Adipocyte (in vitro differentiated cells): ENCODE results near the gene GALNT10.
A peak's percentile ranks its signal among the peaks of the same experiment; 100 is the strongest.

Experiments
- DNase-seq: peaks from one replicate; pipeline ENCODE4 v3.0.0-alpha.2; 2015; ENCODE audit warnings: low read depth
- H3K27me3 ChIP-seq: replicated peaks from 2 replicates; pipeline ENCODE4 v1.7.0; 2013; ENCODE audit warnings: mild to moderate bottlenecking, low read length, moderate library complexity; ENCODE audit not compliant: control insufficient read depth, insufficient read depth
- H3K36me3 ChIP-seq: 2 replicates; pipeline ENCODE4 v1.7.0; 2013; ENCODE audit warnings: low read length, mild to moderate bottlenecking, moderate library complexity; ENCODE audit not compliant: control insufficient read depth, insufficient read depth, severe bottlenecking
- H3K4me1 ChIP-seq: 2 replicates; pipeline ENCODE4 v1.7.0; 2013; ENCODE audit warnings: mild to moderate bottlenecking, low read length, moderate library complexity; ENCODE audit not compliant: control insufficient read depth, insufficient read depth
- H3K4me3 ChIP-seq: 2 replicates; pipeline ENCODE4 v1.7.0; 2013; ENCODE audit warnings: mild to moderate bottlenecking, low read length, moderate library complexity
- H3K9ac ChIP-seq: 2 replicates; pipeline ENCODE4 v1.7.0; 2013; ENCODE audit warnings: mild to moderate bottlenecking, low read length, moderate library complexity
- H3K9me3 ChIP-seq: 2 replicates; pipeline ENCODE4 v1.7.0; 2013; ENCODE audit warnings: mild to moderate bottlenecking, low read length, moderate library complexity; ENCODE audit not compliant: control insufficient read depth

The GALNT10 gene

GRCh38 chr5:154302161-154302560 lies 111.6 kb downstream of the GALNT10 start:
- peaks cover 33% of the 10 kb centered on the region for H3K36me3 ChIP-seq
- no peak for DNase-seq
- peaks cover 16% of the 10 kb centered on the region for H3K9me3 ChIP-seq
- no peak overlapping the region for H3K9ac ChIP-seq
- H3K4me3 ChIP-seq: no peak overlapping the region
- H3K4me1 ChIP-seq: no peaks in the 10 kb centered on the region
- no peaks in the 10 kb centered on the region for H3K27me3 ChIP-seq

GRCh38 chr5:154303133-154303532 lies 112.6 kb downstream of the GALNT10 start:
- no peak for DNase-seq
- Histone ChIP-seq H3K9me3 (peaks cover 16% of the 10 kb centered on the region), H3K4me3 (no peak overlapping the region), H3K4me1 (no peaks in the 10 kb centered on the region), H3K9ac (no peak overlapping the region), H3K27me3 (no peaks in the 10 kb centered on the region), H3K36me3 (peaks cover 30% of the 10 kb centered on the region)

- Histone ChIP-seq H3K9ac (no peak overlapping the region), H3K9me3 (peaks cover 16% of the 10 kb centered on the region), H3K27me3 (no peaks in the 10 kb centered on the region), H3K36me3 (peaks cover 8% of the 10 kb centered on the region), H3K4me1 (peaks cover 18% of the 10 kb centered on the region), H3K4me3 (no peak overlapping the region)
- DNase-seq: peak; percentile 60
Observed at GRCh38 chr5:154308443-154309370, 118.2 kb downstream of the GALNT10 start.

- DNase-seq: peak; percentile 51
- no peaks in the 10 kb centered on the region for H3K27me3 ChIP-seq
Observed at GRCh38 chr5:154309371-154309745, 118.8 kb downstream of the GALNT10 start.

GRCh38 chr5:154309805-154310204 lies 119.3 kb downstream of the GALNT10 start:
- Histone ChIP-seq H3K4me1 (peaks cover 18% of the 10 kb centered on the region), H3K9me3 (peaks cover 8% of the 10 kb centered on the region), H3K27me3 (no peaks in the 10 kb centered on the region), H3K36me3 (peaks cover 8% of the 10 kb centered on the region), H3K9ac (no peak overlapping the region), H3K4me3 (no peak overlapping the region)
- no peak for DNase-seq

More at GRCh38 chr5:154309371-154309745, 118.8 kb downstream of the GALNT10 start:
- Histone ChIP-seq H3K9me3 (peaks cover 12% of the 10 kb centered on the region), H3K36me3 (peaks cover 8% of the 10 kb centered on the region), H3K9ac (no peak overlapping the region), H3K4me1 (peaks cover 18% of the 10 kb centered on the region), H3K4me3 (no peak overlapping the region)

GRCh38 chr5:154311362-154311761 lies 120.8 kb downstream of the GALNT10 start:
- H3K9me3 ChIP-seq: no peaks in the 10 kb centered on the region
- H3K36me3 ChIP-seq: peaks cover 3% of the 10 kb centered on the region
- H3K4me1 ChIP-seq: peaks cover 18% of the 10 kb centered on the region
- H3K9ac ChIP-seq: no peak overlapping the region
- no peaks in the 10 kb centered on the region for H3K27me3 ChIP-seq
- DNase-seq: no peak
- H3K4me3 ChIP-seq: no peak overlapping the region

GRCh38 chr5:154312000-154312399 lies 121.5 kb downstream of the GALNT10 start:
- DNase-seq: no peak
- H3K4me3 ChIP-seq: no peak overlapping the region
- H3K4me1 ChIP-seq: peaks cover 18% of the 10 kb centered on the region
- no peaks in the 10 kb centered on the region for H3K36me3 ChIP-seq
- no peaks in the 10 kb centered on the region for H3K9me3 ChIP-seq
- no peak overlapping the region for H3K9ac ChIP-seq
- H3K27me3 ChIP-seq: no peaks in the 10 kb centered on the region

- no peak overlapping the region for H3K4me3 ChIP-seq
- H3K36me3 ChIP-seq: no peaks in the 10 kb centered on the region
- no peaks in the 10 kb centered on the region for H3K9me3 ChIP-seq
- peak; percentile 66 for DNase-seq
- peaks cover 18% of the 10 kb centered on the region for H3K4me1 ChIP-seq
- H3K27me3 ChIP-seq: no peaks in the 10 kb centered on the region
- H3K9ac ChIP-seq: no peak overlapping the region
Observed at GRCh38 chr5:154312576-154312975, 122.0 kb downstream of the GALNT10 start.

GRCh38 chr5:154313360-154314017 lies 123.0 kb downstream of the GALNT10 start:
- Histone ChIP-seq H3K9ac (no peak overlapping the region), H3K36me3 (no peaks in the 10 kb centered on the region), H3K4me3 (no peak overlapping the region), H3K4me1 (peaks cover 15% of the 10 kb centered on the region), H3K27me3 (no peaks in the 10 kb centered on the region), H3K9me3 (no peaks in the 10 kb centered on the region)
- DNase-seq: no peak

- Histone ChIP-seq H3K4me1 (no peaks in the 10 kb centered on the region), H3K9me3 (no peaks in the 10 kb centered on the region), H3K4me3 (no peak overlapping the region), H3K9ac (no peak overlapping the region), H3K27me3 (no peaks in the 10 kb centered on the region), H3K36me3 (no peaks in the 10 kb centered on the region)
- no peak for DNase-seq
Observed at GRCh38 chr5:154315196-154315595, 124.7 kb downstream of the GALNT10 start.

- H3K36me3 ChIP-seq: no peaks in the 10 kb centered on the region
- peaks cover 4% of the 10 kb centered on the region for H3K4me1 ChIP-seq
- no peaks in the 10 kb centered on the region for H3K9me3 ChIP-seq
- H3K9ac ChIP-seq: no peak overlapping the region
- DNase-seq: no peak
- no peak overlapping the region for H3K4me3 ChIP-seq
- no peaks in the 10 kb centered on the region for H3K27me3 ChIP-seq
Observed at GRCh38 chr5:154315756-154316155, 125.2 kb downstream of the GALNT10 start.
